Kidney (tissue), 14 donors: ENCODE data around the gene PCSK1N. TPM values are rescaled to one million over a fixed set of nuclear protein-coding genes. Genes with fewer than 3 reads are reported as not detected.

ENCODE experiments used
- DNase-seq, 5 donors: peaks; one replicate each; pipeline ENCODE4 v3.0.0-alpha.2; 2013 to 2020
- FAIRE-seq: peaks from 2 replicates; lab custom pipeline; 2012; peaks lifted over from hg19 to GRCh38; lab: Jason Lieb, UNC
- H3K27ac ChIP-seq, 2 donors: one replicate each; pipeline ENCODE4 v1.7.0; 2013; ENCODE audit warnings: low read depth in 2 of 2, low read length in 2 of 2, inconsistent platforms in 1 of 2
- H3K27me3 ChIP-seq: one replicate; pipeline ENCODE4 v1.7.1; 2013; ENCODE audit warnings: low read length, inconsistent platforms; ENCODE audit not compliant: control insufficient read depth, insufficient read depth
- H3K36me3 ChIP-seq, 3 donors: one replicate each; pipeline versions ENCODE4 v1.7.0 to v1.7.1; 2013; ENCODE audit warnings: low read length in 3 of 3, control low read depth in 1 of 3, inconsistent platforms in 1 of 3; ENCODE audit not compliant: insufficient read depth in 3 of 3, control insufficient read depth in 2 of 3
- H3K4me1 ChIP-seq, 3 donors: one replicate each; pipeline versions ENCODE4 v1.7.0 to v1.7.1; 2013; ENCODE audit warnings: low read length in 3 of 3, inconsistent platforms in 1 of 3, low read depth in 1 of 3; ENCODE audit not compliant: control insufficient read depth in 2 of 3, insufficient read depth in 2 of 3
- H3K4me3 ChIP-seq, 3 donors: one replicate each; pipeline versions ENCODE4 v1.7.0 to v1.8.1; 2013; ENCODE audit warnings: low read length in 3 of 3, control low read depth in 1 of 3, inconsistent platforms in 1 of 3
- H3K9ac ChIP-seq, 3 donors: one replicate each; pipeline versions ENCODE4 v1.7.0 to v1.7.1; 2013; ENCODE audit warnings: low read length in 3 of 3, control low read depth in 1 of 3, inconsistent platforms in 1 of 3
- H3K9me3 ChIP-seq, 3 donors: one replicate each; pipeline versions ENCODE4 v1.7.0 to v1.7.1; 2013; ENCODE audit warnings: low read length in 3 of 3, control low read depth in 1 of 3, inconsistent platforms in 1 of 3; ENCODE audit not compliant: control insufficient read depth in 2 of 3, insufficient read depth in 1 of 3
- intact Hi-C: fragments of 100-400 bp; cut with DNase I; formaldehyde crosslinking; loops from one replicate; pipeline ENCODE4 v1.11.1; 2022
- polyA plus RNA-seq: library from polyadenylated mRNA; stranded (reverse); fragments of 350-450 nt; fragmentation: Illumina TruSeq; extraction: RNeasy Lipid Tissue Mini Kit (QIAGEN cat#74804); gene quantifications from one replicate; pipeline ENCODE4 v1.2.3, GENCODE V29; 2014; ENCODE audit warnings: low read depth, low replicate concordance; ENCODE audit not compliant: insufficient read depth
- total RNA-seq: library from RNA; stranded (reverse); fragmentation: NEBNext Ultra II Directional; extraction: Animal tissue kit (Norgen Biotek cat#: 25700); gene quantifications from one replicate; pipeline ENCODE4 v1.2.1, GENCODE V29; 2021
- TF ChIP-seq, protein P1 (sequence below): IDR thresholded peaks from 3 replicates; pipeline ENCODE4 v1.5.1; 2012; ENCODE audit warnings: mild to moderate bottlenecking, moderate library complexity, borderline replicate concordance; ENCODE audit not compliant: insufficient read depth; ENCODE audit errors: extremely low read depth
- donor health status: control.
- donor health status: control.
- donor health status: control.
- donor health status: control.
- donor health status: control.
- donor health status: DM: yes; HTN: yes; CAD: no.
- donor health status: Normal renal cell carcinoma (clear cell type).

Gene PCSK1N
- total and polyA plus RNA-seq, 2 donors from 2014 or later: 131 to 331 TPM

DNA sequence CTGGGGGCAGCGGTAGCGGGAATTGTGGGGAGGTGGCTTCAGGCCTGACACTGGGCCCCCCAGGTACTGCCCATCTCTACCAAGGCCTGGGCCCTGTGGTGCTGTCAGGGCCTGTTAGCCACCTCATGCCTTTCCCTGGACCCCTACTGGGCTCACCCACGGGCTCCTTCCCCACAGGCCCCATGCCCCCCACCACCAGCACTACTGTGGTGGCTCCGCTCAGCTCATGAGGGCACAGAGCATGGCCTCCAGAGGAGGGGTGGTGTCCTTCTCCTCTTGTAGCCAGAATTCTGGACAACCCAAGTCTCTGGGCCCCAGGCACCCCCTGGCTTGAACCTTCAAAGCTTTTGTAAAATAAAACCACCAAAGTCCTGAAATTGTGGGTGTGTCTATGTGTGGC lies 41.5 kb downstream of the PCSK1N start:
- H3K27me3 ChIP-seq: no peaks in the 10 kb centered on the region
- no peak overlapping the region for H3K27ac ChIP-seq
- H3K4me3 ChIP-seq: no peak overlapping the region
- no peaks in the 10 kb centered on the region for H3K4me1 ChIP-seq
- no peak overlapping the region for H3K9ac ChIP-seq
- DNase-seq: no peak
- no peaks in the 10 kb centered on the region for H3K36me3 ChIP-seq
- intact Hi-C loops: no loop called here
- FAIRE-seq: no peak
- H3K9me3 ChIP-seq: no peaks in the 10 kb centered on the region
- TF ChIP-seq, protein P1, sequence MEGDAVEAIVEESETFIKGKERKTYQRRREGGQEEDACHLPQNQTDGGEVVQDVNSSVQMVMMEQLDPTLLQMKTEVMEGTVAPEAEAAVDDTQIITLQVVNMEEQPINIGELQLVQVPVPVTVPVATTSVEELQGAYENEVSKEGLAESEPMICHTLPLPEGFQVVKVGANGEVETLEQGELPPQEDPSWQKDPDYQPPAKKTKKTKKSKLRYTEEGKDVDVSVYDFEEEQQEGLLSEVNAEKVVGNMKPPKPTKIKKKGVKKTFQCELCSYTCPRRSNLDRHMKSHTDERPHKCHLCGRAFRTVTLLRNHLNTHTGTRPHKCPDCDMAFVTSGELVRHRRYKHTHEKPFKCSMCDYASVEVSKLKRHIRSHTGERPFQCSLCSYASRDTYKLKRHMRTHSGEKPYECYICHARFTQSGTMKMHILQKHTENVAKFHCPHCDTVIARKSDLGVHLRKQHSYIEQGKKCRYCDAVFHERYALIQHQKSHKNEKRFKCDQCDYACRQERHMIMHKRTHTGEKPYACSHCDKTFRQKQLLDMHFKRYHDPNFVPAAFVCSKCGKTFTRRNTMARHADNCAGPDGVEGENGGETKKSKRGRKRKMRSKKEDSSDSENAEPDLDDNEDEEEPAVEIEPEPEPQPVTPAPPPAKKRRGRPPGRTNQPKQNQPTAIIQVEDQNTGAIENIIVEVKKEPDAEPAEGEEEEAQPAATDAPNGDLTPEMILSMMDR: no peak

DNA sequence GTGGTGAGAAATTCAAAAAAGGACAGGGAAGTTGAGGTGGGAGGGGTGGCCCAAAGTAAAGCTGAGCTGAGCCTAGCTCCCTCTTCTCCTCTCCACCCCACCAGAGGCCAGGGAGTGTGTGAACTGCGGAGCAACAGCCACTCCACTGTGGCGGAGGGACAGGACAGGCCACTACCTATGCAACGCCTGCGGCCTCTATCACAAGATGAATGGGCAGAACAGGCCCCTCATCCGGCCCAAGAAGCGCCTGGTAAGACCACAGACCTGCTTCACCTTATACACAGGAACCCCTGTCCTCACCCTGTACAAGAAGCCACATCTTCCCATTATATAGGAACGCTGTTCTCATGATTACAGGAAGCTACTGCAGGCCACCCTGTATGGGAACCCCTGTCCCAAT lies 43.2 kb downstream of the PCSK1N start:
- H3K27me3 ChIP-seq: no peaks in the 10 kb centered on the region
- H3K9ac ChIP-seq: no peak overlapping the region
- no peaks in the 10 kb centered on the region for H3K36me3 ChIP-seq
- no peak for FAIRE-seq
- intact Hi-C loops: no loop called here
- TF ChIP-seq, protein P1: no peak
- H3K27ac ChIP-seq: no peak overlapping the region
- H3K4me3 ChIP-seq: no peak overlapping the region
- no peaks in the 10 kb centered on the region for H3K9me3 ChIP-seq
- DNase-seq: no peak
- no peaks in the 10 kb centered on the region for H3K4me1 ChIP-seq

DNA sequence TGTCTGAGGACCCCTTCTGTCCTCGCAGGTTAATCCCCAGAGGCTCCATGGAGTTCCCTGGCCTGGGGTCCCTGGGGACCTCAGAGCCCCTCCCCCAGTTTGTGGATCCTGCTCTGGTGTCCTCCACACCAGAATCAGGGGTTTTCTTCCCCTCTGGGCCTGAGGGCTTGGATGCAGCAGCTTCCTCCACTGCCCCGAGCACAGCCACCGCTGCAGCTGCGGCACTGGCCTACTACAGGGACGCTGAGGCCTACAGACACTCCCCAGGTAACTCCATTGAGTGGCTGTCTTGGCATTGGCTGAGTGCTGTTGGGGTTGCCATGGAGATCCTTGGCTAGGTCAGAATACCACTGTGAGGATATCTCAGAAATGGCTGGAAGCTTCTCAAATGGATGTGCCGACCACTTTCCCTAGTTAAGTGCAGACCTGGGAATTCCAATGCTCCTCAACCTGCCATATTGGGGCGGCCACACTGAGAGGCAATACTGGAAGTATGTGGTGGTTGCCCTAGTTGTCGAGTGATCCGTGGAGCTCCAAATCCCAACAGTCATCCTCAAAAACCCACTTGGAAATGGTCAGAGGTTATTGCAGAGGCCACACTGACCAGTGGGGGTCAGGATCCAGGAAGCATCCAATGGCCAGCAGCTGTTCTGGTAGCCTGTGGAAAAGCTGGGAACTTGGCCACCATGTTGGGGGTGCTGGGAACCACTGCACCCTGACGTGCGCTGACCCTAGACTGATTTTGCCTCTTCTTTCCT lies 44.2 kb downstream of the PCSK1N start:
- no peaks in the 10 kb centered on the region for H3K4me1 ChIP-seq
- no peak overlapping the region for H3K27ac ChIP-seq
- H3K27me3 ChIP-seq: no peaks in the 10 kb centered on the region
- no peak overlapping the region for H3K4me3 ChIP-seq
- no peaks in the 10 kb centered on the region for H3K9me3 ChIP-seq
- TF ChIP-seq, protein P1: no peak
- H3K9ac ChIP-seq: no peak overlapping the region
- intact Hi-C loops: no loop called here
- no peaks in the 10 kb centered on the region for H3K36me3 ChIP-seq
- DNase-seq (no peak), FAIRE-seq (no peak)
